A204.1 (cell line): Measurements from ENCODE around the gene MAP3K15.

Experiments used
- FAIRE-seq: peaks from 2 replicates; lab custom pipeline; 2012; peaks lifted over from hg19 to GRCh38; lab: Jason Lieb, UNC

MAP3K15 gene

GRCh38 chrX:19392703-19393102, 122.6 kb downstream of the MAP3K15 start:
- FAIRE-seq = no peak

GRCh38 chrX:19392078-19392477, 123.2 kb downstream of the MAP3K15 start:
- FAIRE-seq = no peak

DNA sequence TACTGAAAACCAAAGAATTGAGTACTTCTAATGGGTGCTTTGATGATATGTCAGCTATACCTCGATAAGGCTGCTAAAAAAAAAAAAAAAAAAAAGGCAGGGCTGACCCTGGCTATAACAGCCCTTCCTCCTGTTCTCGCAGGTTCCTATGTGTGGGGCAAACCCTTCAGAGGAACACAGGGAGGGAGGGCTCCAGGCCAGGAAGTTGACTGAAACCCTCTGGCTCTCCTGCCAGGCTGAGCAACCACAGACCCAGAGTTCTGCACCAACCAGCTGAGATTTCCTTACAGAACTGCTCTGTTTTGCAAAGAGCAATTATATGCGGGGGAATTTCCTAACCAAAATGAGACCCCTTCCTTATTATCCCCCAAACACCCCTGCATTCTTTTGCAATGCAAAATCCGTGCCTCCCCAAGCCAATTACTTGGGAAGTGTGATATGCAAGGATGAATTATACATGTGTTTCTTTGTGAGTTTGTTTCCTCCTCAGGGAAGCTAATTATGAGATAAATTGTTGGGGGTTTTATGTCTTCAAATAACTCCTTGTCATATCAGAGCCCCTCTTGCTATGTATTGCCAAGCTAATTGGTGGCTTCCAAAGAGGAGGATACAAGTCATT, 126.0 kb downstream of the MAP3K15 start:
- no peak for FAIRE-seq

DNA sequence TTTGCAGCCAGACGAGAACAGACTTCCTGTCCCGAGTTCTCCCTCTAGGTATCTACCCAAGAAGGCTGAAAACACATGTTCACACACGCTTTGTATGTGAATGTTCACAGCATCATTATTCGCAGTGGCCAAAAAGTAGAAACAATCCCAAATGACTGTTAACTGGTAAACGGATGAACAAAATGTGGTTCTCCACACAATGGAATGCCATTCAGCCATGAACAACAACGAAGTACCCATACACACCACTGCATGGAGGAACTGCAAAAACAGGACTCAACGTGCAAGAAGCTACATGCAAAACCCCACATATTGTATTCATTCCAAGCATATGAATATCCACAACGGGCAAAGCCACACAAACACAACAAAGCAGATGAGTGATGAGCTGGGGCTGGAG, 126.6 kb downstream of the MAP3K15 start:
- FAIRE-seq = no peak

DNA sequence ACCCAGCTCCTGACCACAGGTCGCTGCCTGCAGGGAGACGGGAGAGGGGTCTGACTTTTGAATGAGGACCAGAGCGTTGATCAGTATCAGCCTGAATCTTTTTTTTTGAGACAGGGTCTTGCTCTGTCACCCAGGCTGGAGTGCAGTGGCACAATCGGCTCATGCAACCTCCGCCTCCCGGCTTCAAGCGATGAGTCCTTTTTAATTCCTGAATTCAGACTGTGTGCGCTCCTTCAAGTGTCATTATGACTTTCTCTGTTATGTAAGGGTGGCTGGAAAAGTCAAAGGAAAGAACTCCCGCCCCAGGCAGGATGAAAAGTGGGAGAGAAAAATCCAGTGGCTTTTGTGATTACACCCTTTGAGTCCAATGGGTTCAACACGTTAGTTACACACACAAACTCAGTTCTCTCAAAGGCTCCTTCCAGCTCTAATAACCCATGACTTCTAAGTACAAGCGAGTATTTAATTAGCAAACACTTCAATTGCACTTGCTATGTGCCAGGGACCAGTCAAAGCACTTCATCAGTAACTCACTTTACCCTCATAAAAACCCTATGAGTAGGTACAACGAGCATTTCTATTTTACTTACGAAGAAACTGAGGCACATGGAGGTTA, 127.1 kb downstream of the MAP3K15 start:
- FAIRE-seq = no peak

DNA sequence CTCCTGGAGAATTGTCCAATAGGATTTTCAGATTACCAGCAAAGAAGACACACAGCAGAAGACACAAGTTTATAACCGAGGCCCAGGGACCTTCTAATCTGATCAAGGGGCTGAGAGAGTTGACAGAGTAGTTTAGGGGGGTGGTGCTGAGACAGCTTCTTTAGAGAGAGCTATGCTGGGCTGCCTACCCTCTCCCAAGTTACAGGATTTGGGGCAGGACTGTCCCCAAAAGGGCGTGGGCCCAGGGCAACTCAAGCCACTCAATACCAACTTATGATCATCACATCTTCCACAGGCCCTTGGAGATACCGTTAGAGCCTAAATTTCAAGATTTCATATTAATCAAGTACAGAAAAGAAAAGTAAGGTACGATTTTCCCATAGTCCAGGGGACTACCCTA, 128.6 kb downstream of the MAP3K15 start:
- no peak for FAIRE-seq

DNA sequence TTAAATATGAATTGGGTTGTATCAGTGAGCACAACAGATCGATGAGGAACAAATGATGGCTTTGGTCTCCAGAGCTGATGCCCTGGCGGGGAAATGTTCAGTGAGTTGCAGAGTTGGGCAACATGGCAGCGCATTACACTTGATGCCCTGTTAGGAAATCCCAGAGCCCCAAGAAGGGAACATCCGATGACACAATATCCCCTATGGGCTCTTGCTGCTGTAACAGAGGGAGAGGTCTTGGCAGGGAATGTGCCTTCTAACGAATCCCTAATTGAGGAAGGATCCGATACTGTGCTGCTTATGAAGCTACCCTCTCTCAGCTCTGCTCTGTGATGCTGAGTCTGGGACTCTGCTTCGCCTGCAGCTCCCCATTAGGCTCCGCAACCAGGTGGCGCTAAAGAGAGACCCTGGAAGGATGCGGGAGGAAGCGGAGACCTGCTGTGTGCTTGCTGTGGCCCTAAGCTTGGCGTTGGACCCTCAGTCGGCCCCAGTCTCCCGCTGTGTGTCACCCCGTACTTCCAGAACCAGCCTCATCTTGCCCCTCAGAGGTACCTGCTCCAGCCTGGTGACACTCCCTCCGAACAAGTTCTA, 132.7 kb downstream of the MAP3K15 start:
- no peak for FAIRE-seq

- FAIRE-seq = no peak
Observed at GRCh38 chrX:19381326-19381725, 134.0 kb downstream of the MAP3K15 start.

DNA sequence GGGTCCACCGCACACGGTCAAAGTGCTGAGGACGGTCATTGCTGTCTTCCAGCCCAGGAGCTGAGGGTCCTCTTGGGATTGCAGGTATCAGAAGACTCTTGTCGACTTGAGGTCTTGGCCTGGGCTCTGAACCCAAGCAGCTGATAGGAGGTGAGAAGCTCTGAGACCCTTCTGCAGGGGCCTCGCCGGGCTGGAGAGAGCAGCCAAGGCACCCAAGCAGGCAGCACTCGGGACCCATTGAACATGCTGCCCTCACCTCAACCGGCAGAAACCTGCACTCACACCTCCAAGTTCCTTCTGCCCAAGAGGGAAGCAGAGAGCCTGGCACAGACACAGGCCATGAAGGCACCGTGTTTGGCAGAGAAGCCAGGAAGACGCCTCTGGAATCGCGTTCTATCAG, 137.5 kb downstream of the MAP3K15 start:
- FAIRE-seq = no peak

- no peak for FAIRE-seq
Observed at GRCh38 chrX:19375546-19375945, 139.8 kb downstream of the MAP3K15 start.

DNA sequence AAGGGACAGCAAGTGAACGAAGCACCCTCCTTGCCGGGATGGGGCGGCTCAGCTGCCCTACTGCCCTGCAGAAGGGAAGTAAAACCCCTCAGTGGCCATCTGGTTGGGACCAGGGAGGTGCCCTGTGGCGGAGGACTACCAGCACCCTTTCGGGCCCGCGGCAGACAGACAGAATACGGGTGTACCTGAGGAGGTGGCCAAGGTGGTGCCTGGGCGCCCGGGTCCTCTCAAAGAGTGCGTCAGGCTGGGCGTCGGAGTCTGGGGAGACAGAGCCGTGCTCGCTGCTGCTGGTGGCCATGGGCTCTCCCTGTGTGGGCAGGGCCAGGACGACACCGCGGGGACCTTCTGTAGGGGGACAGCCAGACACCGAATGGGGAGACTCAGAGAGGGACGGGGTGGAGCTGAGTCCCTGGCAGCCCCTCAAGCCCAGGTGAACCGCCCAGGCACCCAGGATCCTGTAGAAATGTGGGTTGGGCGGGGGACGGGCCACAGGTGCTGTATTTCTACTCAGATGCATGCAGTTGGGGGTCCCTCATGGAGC, 141.9 kb downstream of the MAP3K15 start:
- no peak for FAIRE-seq

GRCh38 chrX:19372547-19373331, 142.6 kb downstream of the MAP3K15 start:
- FAIRE-seq = no peak

GRCh38 chrX:19372170-19372546, 143.2 kb downstream of the MAP3K15 start:
- peak; percentile 87 for FAIRE-seq

DNA sequence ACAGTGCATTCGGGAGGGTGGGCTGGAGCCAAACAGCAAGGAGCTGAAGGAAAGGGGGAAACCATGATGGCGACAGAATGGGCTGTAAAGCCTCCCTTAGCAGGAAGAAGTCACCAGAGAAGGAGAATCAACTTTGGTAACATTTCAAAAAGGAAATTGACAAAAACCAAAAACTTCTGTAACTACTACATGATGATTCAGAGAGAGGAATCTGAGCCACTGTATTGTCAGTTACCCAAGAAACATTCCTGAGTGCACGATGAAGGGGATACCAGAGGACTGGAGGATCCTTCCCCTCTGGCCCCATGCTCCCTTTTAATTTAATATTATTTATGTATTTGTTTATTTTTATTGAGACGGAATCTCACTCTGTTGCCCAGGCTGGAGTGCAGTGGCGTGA, 145.2 kb downstream of the MAP3K15 start:
- FAIRE-seq = no peak

DNA sequence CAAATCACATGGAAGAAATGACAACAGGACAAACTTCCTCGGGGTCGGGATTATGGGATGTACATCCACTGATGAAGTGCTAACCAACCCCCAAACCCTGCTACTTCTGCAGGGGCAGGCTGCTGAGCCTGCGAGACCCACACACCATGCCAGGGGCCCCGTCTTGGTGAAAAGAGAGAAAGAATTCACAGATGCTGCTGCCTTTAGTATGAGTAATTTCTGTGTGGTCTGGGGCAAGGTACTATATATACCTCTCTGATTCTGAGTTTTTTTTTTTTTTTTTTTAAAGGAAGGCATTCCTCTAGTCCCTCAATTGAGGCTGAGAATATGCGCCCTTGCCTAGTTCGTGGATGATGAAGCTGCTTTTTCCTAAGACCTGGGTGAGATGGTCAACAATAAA, 146.7 kb downstream of the MAP3K15 start:
- no peak for FAIRE-seq

- no peak for FAIRE-seq
Observed at GRCh38 chrX:19361701-19362100, 153.6 kb downstream of the MAP3K15 start.

- FAIRE-seq = no peak
Observed at GRCh38 chrX:19360903-19361302, 154.4 kb downstream of the MAP3K15 start.

- FAIRE-seq = no peak
Observed at GRCh38 chrX:19358521-19358920, 156.8 kb downstream of the MAP3K15 start.

GRCh38 chrX:19354625-19355024, 160.7 kb downstream of the MAP3K15 start:
- no peak for FAIRE-seq

GRCh38 chrX:19350941-19351384, 164.3 kb downstream of the MAP3K15 start:
- no peak for FAIRE-seq

DNA sequence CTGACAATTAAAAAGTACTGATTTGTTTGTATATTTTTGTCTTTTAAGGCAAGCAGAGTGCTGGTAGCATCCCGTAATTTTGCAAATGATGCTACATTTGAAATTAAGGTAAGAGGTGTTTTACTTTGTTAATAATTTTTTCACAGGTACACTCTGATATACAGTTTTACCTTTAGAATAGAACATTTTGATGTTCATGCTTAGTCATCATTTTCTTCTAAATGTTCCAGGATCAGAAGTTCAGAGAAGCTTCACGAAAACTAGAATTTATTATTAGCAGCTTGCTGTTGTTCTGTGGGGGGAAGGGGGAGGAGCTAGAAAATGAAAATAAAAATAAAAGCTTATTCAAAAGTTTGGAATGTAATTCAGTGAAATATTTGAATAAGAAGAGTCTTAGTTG, 166.0 kb downstream of the MAP3K15 start:
- no peak for FAIRE-seq

DNA sequence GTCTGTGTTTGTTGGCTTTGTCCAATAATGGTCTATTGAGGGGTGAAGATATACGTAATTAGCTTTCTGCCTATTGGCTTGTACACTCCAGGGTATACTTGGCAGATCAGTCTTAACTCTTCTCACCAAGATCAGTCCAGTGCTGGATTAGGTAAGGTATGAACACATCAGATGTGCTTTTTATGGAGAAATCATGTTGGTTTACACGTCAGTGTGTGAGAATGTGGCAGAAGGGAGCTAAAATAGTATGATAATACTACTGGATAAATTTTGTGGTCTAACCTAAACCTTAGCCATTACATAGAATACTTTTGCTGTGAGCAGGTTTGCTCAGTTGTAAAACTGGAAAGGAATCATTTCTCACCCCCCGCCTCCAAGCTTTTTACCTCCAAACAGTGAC, 167.4 kb downstream of the MAP3K15 start:
- no peak for FAIRE-seq

DNA sequence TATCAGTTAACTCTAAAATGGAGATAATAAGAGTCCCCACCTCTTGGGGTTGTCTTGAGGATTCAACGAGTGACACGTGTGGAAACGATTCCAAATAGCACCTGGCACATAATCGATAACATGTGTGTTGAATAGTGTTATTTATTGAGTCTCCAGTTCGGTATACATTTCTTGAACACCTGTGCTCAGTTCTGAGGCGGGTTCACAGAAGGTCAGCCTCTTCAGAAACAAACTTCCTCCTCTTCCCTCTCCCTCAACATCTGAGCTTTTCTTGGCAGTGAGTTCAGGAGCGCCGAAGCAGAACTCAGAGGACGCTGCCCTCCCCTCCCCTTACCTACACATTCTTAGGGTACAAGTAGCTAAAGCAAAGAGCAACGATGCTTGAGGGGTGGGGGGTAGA, 170.6 kb downstream of the MAP3K15 start:
- FAIRE-seq = no peak
